D721Med (cell line): Measurements from ENCODE around the gene GSX1.
"Not testable (repeated sequence)": the region's sequence is repeated elsewhere in the genome, so short reads cannot be mapped to it uniquely, and the experiment has no call there.

Experiments
- DNase-seq: peaks from one replicate; pipeline ENCODE4 v3.0.0; 2011; ENCODE audit warnings: low spot score; ENCODE audit not compliant: insufficient read length
- FAIRE-seq: peaks from 2 replicates; lab custom pipeline; 2011; peaks lifted over from hg19 to GRCh38; lab: Jason Lieb, UNC
- TF ChIP-seq, protein P1 (sequence below): IDR thresholded peaks from 2 replicates; pipeline ENCODE4 v1.5.1; 2012; ENCODE audit warnings: mild to moderate bottlenecking, control low read depth; ENCODE audit not compliant: insufficient read depth; ENCODE audit errors: missing control alignments

Gene GSX1

DNA sequence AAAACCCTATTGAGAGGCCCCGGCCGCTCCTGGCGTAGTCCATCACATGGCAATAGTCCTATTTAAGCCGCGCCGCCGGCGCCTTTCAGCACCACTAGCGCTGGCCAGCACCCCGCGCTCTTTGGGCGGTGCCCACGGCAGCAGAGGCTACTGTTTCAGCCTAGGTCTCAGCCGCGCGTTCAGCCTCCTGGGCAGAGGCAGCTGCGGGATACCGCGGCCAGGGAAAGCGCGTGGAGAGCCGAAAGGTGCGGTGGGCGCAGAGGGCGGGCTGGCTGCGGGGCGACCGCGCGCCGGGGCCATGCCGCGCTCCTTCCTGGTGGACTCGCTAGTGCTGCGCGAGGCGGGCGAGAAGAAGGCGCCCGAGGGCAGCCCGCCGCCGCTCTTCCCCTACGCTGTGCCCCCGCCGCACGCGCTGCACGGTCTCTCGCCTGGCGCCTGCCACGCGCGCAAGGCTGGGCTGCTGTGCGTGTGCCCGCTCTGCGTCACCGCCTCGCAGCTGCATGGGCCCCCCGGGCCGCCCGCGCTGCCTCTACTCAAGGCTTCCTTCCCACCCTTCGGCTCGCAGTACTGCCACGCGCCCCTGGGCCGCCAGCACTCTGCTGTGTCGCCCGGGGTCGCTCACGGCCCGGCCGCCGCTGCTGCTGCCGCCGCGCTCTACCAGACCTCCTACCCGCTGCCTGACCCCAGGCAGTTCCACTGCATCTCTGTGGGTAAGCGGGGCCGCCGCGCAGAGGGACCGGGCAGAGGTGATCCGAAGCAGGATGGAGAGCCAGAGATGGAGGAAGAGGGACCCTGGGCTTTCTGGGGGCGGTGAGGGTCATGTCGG, at the start of gene GSX1:
Gene GSX1, plus strand, starts transcription at position 91 of the 826 bp plus-strand sequence. Its CDS starts 208 bp downstream, at position 299.
- no peak for DNase-seq
- TF ChIP-seq, protein P1, sequence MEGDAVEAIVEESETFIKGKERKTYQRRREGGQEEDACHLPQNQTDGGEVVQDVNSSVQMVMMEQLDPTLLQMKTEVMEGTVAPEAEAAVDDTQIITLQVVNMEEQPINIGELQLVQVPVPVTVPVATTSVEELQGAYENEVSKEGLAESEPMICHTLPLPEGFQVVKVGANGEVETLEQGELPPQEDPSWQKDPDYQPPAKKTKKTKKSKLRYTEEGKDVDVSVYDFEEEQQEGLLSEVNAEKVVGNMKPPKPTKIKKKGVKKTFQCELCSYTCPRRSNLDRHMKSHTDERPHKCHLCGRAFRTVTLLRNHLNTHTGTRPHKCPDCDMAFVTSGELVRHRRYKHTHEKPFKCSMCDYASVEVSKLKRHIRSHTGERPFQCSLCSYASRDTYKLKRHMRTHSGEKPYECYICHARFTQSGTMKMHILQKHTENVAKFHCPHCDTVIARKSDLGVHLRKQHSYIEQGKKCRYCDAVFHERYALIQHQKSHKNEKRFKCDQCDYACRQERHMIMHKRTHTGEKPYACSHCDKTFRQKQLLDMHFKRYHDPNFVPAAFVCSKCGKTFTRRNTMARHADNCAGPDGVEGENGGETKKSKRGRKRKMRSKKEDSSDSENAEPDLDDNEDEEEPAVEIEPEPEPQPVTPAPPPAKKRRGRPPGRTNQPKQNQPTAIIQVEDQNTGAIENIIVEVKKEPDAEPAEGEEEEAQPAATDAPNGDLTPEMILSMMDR, result no peak
- FAIRE-seq, result no peak

DNA sequence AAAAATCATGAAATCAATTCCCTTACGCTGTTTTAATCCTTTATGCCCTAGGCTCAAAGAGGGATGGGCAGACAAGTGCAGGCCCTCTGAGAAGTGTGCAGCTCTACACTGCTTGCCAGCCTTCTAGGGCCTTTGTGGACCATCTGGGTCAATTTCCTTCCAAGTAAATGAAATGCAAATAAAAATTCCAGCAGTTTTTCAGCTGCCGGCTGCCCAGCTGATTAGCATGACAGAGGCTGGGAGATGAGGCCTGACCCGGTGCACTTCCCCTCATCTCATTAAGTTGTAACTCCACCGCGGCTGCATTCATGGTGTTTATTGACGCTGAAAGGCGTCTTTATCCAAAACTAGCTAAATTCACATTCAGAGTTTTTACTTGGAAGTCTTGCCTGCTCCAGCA, 47.5 kb upstream of the GSX1 start:
- TF ChIP-seq, protein P1, result no peak
- DNase-seq (no peak), FAIRE-seq (no peak)

DNA sequence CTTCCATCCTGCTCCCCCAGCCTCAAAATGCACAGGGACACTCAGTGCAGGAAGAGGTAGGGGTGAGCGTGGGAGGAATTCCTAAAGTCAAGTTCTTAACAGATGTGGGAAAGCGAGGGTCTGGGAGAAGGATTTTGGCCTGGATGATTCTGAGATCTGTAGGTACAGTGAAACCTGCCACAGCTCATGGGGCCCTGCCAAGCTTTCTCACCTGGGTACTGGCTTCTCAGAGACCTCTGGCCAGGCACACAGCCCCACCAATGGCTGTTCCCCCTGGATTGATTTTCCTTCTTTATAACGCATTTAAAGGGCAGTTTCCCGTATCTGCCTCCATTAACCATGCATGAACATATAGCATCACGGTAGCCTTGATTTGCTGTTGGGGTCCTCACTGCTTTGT, 47.0 kb upstream of the GSX1 start:
- no peak for FAIRE-seq

DNA sequence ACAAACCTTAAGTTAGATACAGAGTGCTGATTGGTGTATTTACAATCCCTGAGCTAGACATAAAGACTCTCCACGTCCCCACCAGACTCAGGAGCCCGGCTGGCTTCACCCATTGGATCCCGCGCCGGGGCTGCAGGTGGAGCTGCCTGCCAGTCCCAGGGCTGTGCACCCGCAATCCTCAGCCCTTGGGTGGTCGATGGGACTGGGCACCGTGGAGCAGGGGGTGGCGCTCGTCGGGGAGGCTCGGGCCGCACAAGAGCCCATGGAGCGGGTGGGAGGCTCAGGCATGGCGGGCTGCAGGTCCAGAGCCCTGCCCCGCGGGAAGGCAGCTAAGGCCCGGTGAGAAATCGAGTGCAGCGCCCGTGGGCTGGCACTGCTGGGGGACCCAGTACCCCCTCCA, 44.1 kb upstream of the GSX1 start:
- not testable (repeated sequence) for DNase-seq, FAIRE-seq

More for the DNA sequence above, 47.0 kb upstream of the GSX1 start:
- TF ChIP-seq, protein P1, result no peak
- DNase-seq, result no peak

DNA sequence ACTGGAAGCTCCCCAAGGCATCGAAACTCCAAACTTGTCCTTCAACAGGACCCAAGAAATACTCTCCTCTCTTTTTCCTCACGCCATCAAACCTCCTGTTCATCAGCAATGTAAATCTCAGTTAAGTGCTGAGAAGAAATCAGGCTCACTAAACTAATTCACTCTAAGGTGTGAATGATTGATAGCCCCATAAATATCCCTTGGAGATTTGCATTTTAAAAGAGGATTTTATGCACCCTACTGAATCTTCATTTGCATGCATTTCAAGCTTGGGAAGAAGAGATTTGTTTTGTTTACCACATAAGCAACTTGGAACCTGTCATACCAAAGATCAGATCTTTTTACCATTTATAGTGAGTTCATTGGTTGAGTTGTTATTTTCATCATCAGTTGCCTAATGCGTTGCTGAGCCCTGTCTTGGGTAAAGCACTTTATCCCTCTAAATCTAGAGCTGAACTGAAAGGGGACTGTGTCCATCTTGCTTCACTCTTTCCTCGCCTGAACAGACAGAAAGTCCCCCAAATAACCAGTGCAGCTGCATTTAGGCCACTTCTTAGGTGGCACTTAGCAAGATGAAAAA, 40.2 kb upstream of the GSX1 start:
- TF ChIP-seq, protein P1, result no peak

DNA sequence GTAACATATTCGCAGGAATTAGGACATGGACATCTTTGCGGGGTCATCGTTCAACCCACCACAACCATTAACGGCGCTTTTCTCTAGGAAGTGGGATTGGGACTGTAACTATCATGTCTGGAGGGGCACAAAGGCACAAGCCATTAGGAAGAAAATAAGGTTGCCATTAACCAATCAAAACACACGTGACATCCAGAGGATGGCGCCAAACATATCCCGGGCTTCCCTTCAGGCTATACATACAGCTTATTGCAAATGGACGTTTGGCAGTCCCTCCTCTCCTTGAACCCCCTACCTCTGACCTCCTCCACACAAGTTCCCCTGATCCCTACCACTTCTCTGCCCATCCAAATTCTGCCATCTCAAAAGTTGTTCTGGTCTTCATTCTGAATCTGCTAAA, 26.6 kb upstream of the GSX1 start:
- FAIRE-seq (no peak), DNase-seq (no peak)
- TF ChIP-seq, protein P1, result no peak

More for the DNA sequence above, 40.2 kb upstream of the GSX1 start:
- no peak for FAIRE-seq
- no peak for DNase-seq

DNA sequence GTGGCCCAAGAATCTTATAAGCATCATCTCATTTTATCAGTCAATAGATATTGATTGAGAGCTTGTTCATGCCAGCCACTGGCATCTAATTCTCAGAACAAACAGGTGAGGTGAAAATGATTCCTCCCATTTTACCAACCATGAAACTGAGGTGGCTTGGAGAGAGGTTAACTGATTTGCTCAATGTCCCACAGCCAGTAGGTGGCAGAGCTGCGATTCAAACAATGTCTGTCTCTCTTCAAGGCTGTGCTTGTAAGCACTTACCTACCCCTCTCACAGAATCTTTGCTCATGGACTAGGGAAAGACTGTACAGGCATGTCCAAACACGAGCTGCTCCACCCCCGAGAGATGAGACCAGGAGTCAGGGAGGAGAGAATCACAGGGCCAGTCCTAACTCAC, 21.5 kb upstream of the GSX1 start:
- TF ChIP-seq, protein P1, result peak; percentile 29
- DNase-seq (no peak), FAIRE-seq (no peak)
